Stimulated activated CD4-positive, alpha-beta T cell treated with anti-CD3 and anti-CD28 coated beads, Interleukin-15, amount 100 ng/mL, for 24 hours (primary cell): Measurements from ENCODE around the gene RNF166.

Source experiments
- DNase-seq: peaks from one replicate; pipeline ENCODE4 v3.0.0-alpha.2; 2020

RNF166 gene

DNA sequence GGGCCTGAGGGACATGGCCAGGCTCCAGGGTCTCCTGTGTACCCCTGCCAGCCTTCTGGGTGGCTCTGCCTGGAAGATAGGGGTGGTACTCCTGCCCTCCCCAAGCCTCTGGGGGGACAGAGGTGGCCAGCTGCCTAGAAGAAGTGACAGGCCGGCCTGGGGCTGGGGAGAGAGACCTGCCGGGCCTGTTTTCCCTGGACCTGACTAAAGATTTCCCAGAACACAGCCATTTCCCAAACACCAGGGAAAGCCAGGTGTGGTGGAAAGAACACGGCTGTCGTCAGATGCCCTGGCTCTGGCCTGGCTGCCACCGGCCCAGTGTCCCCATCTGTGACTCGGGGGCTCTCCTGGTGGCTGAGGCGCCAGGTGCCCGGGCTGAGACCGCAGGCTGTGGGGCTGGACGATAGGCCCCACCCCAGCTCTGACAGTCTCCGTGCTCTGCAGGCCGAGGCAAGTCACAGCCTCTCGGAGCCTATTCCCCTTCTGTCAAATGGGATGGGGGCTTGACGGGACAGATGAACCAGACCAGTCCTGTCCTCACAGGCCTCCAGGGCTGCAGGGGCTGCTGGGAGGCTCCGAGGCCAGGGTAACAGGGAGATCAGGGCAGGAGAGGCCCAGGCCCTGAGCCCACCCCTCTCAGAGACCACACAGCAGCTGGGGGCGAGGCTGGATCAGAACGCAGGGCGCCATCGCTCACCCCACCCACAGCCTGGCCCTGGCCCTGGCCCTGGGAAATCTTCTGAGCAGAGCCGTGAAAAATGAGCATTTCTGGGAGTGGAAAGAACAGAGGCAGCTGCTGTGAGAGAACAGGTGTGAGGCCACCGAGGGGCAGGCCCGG is 33.1 kb upstream of the RNF166 start:
- no peak for DNase-seq

DNA sequence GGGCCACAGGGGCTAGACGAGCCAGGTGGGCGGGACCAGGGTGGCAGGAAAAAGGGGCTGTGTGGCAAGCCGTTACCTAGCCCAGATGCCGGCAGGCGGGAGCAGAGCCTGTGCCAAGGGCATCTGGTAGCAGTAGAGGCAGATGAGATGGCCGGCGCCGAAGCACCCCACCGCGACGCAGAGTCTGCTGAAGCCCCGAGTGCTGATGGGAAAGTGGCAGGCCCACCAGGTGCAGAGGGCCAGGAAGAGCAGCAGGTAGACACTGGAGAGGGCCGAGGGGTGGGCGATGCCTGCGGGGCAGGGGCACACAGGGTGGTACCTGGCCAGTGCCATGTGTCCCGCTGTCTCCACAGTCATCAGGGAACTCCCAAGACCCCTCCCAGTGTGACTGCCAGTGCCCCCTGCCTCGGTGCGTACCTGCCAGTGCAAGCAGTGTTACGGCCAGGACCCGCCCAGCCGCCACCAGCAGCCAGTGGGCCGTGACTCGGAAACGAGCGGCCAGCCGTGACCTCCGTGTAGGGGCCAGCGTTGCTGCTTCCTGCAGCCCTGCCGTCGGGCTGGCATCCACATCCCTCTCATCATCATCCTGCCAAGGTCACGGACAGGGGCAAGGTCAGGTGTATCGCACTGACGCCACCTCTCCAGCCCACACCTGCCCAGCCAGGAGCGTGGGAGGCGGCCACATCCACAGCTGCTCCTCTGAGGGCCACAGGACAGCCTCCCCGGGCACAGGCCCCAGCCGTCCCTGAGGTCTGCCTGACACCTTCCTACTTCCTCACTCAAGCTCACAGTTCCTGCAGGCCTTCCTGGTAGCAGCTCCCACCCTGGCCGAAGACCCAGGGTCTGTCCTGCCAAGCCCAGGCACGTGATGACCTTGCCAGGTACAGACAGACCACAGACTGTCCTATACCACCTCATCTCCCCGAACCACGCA is 32.2 kb upstream of the RNF166 start:
- no peak for DNase-seq

DNA sequence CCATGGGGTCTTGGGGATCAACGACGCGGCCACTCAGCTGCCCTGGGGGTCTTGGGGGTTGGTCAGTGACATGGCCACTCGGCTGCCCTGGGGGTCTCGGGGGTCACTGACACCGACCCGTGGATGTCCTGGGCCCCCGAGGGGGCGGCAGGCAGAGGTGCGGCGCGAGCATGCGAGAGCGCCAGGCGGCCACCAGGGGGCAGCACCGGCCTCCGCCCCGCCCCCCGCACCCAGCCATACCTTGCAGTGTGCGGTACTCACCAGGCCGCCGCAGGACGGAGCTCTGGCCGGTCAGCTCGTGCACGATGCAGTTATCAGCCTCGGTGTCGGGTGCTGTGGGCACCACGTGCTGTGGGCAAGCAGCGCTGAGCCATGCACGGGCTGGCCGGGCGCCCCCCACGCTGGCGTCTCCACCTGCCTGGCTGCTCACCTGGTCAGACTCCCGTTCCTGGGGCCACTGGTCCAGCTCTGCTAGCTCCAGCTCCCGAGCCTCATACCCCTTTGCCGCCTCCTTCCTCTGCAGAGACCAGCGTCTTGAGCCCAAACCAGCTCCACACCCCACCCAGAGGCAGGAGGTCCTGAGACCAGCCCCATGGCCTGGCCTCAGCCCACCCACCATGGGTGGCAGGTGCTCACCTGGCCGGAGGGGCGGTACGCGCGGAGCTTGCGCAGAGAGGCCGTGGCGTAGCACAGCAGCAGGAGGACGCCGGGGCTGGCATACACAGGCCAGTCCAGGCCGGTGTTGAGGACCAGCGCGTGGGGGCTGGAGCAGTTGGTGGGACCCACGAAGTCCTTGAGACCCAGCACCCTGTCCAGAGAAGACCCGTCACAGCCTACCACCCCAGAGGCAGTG is 31.3 kb upstream of the RNF166 start:
- peak; percentile 69 for DNase-seq

DNA sequence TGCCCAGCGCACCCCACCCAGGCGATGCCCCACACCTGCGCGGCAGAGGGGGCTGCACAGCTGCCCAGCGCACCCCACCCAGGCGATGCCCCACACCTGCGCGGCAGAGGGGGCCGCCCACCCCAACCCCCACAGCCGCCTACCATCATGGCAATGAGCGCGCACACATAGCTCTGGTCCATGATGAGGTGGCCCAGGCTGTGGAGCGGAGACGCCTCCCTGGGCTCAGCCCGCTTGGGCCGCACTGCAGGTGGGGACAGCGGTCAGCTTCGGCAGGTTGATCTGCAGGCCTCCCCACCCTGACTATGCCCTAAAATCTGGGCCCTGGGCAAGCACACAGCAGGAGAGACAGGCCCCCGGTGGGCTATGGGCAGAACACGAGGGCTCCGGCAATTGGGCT is 30.3 kb upstream of the RNF166 start:
- no peak for DNase-seq

DNA sequence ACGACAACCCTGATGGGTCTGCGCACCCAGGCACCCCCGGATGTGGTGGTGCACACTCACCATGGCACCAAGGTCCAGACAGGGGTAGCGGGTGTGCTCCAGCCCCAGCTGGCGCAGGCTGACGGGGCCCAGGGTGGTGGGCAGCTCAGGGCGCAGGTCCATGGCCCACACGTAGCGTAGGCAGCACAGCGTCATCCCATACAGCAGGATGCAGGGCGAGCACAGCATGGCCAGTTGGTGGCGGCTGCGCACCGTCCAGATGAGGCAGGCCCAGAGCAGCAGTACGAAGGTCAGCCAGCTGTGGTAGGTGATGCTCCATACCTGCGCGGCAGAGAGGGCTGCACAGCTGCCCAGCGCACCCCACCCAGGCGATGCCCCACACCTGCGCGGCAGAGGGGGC is 29.9 kb upstream of the RNF166 start:
- no peak for DNase-seq

DNA sequence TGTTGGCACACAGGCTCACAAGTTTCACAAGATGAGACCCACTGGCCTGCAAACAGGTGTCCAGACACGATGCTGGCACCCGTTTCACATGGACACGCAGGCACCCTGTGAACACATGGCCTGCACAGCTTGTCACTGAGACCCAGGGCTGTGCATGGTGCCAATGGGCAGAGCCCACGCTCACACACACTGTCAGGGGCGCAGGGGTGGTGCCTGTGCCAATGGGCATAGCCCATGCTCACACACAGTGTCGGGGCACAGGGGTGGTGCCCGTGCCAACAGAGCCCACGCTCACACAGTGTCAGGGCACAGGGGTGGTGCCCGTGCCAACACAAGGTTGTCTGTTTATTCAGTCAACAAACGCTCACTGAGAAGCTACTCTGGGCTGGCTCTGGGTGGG is 29.4 kb upstream of the RNF166 start:
- DNase-seq = no peak

DNA sequence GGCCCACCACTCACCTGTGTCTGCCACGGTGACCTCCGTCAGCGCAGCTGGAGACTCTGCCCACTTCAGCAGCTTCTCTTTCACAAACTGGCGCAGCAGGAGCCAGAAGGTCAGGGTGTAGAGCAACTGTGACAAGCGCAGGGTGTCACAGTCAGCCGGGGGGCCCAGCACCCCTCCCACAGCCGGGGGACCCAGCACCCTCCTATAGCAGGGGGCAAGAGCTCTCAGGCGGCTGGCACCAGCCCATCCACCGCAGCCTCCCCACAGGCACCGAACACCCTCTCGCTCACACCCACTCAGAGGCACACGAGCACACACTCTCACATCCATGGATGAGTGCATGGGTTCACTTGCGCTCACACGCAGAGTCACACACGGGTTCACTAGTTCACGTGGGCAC is 28.9 kb upstream of the RNF166 start:
- no peak for DNase-seq

DNA sequence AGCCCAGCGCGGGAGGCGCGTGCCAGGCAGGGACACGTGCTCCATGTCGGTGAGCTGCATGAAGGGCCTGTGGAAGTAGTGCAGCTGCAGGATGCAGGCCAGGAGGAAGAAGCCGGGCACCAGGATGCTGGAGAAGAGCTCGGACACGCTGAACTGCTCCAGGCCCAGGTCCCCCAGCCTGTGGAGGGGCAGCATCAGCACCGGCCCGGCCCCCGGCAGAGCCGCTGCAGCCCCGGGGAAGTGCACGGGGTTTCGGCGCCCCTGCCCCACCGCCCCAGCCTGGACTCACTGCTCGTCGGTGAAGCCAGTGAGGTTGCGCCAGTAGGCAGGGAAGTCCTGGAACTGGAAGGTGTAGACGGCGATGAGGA is 28.1 kb upstream of the RNF166 start:
- DNase-seq = no peak

DNA sequence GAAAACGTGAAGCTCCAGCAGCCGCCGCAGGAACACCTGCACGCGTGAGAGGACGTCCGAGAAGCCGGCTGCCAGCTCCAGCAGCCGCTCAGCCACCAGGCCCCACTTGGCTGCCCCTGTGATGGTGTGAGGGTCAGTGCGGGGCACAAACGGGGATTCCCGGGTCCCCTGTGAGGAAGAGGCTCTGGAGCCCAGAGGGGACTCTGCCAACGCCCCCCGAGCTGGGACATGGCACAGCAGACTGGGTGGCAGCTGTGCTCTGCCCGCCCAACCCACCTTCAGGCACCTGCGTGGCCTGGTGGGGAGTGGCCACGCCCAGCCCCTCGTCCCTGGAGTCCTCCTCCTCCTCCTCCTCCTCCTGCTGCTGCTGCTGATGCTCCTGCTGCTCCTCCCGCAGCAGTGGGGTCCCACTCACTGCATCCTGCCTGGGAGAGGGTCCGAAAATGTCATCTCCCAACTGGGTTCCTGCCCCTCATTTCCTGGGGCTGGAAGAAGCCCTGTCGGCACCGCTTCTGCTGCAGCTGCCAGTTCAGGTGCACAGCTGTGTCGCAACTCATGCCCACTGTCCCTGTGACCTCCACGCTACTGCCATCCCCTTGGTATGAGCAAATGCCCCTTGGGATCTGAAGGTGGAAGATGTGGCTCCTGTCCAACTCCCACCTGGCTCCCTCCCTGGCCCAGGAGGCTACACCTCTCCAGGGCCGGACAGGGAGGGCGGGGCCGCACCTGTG is 27.6 kb upstream of the RNF166 start:
- no peak for DNase-seq

DNA sequence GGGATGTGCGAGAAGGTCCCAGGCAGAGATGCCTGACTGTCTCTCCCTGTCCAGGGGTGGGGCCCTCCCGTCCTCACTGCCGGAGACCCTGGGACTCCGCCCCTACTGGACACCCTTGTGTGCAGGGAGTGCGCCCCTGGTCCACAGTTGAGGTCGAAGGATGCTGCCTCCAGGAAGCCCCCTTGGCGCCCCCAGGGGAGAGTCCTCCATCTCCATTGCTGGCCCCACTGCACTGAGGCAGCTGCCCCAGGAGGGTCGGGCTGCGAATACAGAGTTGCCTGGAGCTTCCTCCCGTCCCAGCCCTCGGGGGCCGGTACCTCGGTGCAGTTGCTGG is 26.7 kb upstream of the RNF166 start:
- DNase-seq = no peak

DNA sequence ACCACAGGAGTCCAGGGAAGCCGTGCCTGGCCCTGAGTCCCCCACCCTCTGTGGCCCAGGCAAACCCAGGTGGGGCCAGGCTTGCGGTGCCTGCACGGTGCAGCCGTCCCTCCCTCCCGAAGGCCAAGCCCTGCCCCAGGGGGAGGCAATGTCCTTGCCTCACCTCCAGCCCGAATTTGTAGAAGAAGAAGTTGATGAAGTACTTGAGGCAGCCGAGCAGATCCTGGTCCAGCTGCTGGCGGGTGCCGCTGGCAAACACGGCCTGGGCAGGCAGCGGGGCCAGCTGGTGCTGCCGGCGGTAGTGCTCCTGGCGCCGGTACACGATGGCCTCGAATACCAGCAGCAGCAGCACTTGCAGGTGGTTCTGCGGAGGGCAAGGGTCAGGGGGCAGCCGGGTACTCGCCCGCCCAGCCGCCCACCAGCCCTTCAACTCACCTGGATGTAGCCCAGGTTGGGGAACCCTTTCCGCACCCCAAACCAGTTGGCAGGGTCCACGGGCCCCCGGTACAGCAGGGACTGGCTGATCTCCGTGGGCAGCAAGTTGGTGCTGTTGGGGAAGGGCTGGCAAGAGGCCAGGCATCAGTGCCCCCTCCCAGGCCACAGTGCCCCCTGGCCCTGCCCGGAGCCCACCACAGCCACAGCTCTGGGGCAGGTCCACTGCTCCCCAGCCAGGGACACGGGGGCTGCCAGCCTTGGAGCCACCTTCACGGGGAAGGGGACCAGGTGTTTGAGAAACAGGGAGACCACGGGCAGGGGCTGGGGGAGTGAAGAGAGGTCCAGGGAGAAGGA is 26.2 kb upstream of the RNF166 start:
- no peak for DNase-seq

DNA sequence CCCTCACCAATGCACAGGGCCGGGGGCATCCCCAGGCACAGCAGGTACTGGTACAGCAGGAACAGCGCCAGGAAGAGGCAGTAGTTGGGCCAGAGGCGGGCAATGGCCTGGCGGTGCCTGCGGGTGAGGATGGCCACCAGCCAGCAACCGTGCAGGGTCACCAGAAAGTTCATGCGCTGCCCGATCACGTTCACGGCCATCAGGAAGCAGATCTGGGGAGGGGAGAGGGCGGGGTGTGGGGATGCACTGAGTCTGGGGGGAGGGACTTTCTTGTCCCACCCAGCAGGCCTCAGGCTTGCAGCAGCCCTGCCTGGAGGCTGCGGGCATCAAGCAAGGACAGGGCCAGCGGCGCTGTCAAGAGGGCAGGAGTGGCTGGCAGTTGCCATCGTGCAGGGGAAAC is 25.5 kb upstream of the RNF166 start:
- DNase-seq = no peak

DNA sequence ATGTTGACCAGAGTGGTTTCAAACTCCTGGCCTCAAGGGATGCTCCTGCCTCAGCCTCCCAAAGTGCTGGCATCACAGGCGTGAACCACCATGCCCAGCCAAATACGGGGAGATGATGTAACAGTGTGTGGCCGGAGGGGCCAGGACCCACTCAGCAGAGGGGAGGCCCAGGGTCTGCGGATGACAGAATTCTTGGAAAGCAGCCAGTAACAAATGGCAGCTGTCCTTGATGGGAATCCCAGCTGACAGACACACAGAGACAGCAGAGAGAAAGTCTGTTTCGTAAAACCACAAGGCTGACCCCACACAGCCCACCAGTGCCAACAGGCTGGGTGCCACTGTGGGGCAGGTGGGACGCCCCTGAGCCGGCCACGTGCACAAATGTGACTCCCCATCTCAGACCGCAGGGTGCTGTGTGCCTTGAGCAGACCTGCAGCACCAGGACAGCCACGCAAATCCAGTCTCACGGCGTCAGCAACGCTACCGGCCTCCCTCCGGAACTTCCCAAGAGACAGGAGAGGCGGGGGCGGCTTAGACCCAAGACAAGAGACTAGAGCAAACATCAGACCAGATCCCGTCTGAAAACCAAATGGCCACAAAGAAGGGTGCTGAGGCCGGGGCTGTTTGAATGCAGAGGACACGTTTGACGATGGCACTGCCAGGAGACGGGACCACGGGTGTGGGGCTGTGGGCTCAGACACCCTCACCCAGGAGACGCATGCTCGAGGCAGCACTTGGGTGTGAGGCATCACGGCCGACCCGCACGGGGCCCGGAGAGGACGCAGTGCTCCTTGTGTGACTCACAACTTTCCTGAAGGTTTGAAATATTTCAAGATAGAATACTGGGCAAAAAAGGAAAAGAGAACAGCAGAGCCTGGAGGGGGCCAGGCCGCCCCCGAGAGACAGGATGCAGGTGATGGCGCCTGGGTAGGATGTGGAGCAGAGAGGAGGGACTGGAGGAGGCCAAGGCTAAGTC is 24.7 kb upstream of the RNF166 start:
- DNase-seq = no peak

DNA sequence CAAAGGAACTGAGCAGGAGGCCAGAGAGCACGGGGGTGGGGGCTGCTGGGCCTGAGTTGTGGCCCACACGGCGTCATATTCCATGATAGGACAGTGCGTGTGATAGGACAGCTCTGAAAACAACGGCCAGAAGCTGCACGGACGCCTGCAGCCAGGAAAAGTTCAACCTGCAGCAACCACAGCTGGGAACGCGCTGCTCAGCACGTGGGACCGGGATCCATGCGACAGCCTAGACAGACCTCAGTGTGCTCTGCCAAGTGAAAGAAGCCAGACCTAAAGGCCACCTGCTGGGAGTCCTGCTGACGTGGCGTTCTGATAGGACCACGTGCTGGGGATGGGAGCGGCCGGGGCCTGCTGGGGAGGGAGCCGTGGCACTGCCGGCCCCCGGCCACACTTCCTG is 21.7 kb upstream of the RNF166 start:
- no peak for DNase-seq

DNA sequence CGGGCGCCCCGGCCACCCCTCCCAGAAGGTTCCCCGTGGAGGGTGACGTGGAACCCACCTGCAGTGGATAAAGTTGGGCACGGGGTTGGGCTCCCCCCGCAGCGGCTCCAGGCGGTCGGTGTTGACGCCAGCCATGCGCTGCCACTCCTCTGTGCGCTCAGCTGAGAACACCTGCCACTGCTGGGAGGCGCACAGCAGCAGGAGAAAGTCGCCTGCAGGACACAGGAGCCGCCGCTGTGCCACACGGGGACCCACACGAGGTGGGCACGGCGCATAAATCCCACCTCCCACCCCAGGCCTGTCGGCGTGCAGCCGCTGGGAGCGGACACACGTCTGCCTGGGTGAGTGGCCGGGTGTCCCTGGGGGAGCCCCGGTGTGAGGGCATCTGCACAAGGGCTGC is 20.8 kb upstream of the RNF166 start:
- DNase-seq = no peak

DNA sequence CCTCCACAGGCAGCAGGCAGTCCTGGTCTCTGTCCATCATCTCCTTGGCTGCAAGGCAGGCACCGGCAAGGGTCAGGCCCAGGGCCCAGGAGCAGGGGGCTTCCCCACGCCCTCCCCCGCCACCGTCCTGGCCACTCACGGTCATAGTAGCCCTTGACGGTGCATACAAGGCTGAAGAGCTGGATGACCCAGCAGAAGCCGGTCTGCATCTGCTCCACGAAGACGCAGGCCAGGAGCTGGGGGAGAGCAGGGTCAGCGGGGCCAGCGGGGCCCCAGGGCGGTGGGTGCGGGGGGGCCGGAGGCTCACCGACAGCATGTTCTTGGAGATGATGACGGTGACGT is 20.2 kb upstream of the RNF166 start:
- no peak for DNase-seq

DNA sequence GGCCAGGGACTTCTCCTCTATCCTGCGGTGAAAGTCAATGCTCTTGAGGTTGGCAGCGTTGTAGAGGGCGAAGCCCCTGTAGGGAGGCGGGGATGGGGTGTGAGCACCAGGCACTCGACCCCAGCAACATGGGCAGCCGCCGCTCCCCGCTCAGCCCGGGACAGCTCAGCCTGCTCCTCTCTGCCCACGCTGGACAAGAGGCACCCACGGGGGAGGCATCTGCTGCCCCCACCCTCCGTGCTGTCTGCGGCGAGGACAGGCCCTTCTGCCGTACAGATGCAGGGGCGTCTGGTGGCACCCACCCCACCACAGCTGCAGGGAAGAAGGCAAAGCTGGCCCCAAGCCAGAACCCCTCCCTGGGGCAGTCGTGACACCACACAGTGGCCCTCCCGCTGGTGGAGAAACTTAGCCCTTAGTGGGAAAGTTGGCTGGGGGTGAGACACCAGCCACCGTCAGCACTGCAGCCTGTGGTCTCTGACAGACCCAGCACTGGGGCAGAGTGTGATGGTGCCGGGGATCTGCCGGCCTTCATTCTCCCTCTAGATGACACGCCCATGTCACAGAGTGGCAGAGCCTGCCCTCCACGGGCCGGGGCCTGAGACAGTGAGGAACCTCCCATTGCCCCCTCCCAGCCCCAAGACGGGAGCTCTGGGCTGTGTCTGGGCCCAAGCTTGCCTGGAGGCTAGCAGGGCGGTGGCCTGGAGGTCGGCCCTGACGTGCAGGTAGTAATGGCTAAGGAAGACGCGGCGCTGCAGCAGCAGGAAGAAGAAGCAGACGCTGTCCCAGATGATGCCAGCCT is 19.6 kb upstream of the RNF166 start:
- DNase-seq = no peak

DNA sequence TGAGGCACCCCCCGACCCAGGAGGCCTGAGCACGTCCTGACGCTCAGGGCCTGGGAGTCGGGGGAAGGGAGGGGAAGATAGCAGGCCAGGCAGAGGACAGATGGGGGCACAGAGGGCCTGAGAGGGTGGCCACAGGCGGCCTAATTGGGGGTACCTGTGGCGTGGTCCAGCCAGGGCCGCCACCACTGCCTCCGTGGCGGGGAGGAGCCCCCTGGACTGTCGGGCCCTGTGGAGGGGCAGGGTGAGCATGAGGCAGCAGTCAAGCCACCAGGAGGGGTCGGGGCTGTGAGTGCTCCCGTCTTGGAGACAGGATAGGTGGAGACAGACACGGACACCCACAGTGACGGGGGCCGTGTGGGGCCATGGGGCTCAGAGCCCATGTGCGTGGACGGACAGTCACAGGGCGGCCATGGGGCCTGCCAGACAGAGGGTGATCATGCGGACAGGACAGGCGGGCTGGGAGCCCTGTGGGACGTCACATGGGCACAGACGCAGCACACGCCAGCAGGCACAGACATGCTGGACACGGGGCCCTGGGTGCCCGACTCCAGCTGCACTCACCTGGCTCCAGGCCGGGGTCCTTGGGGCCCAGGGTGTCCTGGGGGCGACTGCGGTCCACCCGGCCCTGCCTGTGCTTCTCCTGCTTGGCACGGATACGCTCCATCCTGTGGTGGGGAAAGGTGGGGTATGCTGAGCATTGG is 18.8 kb upstream of the RNF166 start:
- no peak for DNase-seq

DNA sequence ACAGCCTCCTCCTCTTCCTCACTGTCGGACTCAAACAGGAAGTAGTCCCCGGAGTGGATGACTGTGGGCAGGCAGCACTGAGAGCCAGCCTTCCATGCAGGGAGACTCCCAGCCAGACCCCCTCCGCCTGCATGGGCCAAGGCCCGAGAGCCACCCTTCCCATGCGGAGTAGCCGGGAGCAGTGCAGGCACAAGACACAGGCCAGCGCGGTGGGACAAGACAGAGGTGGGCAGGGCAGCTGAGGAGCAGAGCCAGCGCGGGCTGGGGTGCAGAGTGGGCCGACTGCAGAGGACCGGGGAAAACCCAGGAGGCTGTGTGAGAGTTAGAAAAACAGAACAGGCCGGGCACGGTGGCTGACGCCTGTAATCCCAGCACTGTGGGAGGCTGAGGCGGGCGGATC is 17.7 kb upstream of the RNF166 start:
- no peak for DNase-seq
